Superior temporal gyrus (tissue), 1 donor: ENCODE results near the gene PSRC1.
"Not testable (repeated sequence)": the region's sequence is repeated elsewhere in the genome, so short reads cannot be mapped to it uniquely, and the experiment has no call there.

Experiments used
- DNase-seq: peaks from one replicate; pipeline ENCODE4 v3.0.0-alpha.2; 2016; ENCODE audit errors: extremely low spot score

Gene PSRC1

DNA sequence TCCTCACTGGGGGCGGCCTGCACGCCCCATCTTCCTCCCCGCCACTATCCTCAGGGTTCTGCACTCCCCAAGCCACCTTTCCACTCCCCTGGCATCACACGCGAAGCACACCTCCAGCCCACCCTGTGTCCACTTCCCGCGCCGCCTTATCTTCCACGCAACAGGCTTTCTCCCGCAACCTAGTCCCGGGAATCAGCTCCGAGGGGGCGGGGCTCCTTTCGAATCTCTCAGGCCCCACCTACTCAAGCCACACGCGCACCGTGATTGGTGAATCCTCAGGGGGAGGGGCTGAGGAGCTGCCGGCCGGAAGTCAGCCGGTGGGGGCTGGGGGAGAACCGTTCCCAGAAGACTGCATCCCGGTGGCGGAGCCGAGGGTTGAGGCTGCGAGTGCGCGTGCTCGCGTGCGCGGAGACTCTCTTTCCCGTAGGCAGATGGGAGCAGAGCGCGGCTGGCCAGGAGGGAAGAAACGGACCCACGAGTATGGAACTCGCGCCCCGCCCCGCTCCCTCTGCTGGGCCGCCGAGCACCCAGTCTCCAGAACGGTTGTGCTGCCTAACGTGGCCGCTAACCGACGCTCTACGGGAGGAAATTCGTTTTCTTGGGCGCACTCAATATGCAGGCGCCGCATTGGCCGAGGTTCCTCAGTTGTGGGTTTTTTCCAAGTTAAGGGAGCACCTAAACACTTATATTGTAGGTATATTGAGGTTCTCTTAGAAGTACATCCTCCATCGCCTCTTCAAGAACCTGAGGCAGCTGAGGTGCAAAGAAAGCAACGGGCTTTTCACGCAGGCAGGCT lies at the start of gene PSRC1:
Gene PSRC1 (minus strand): TSS at position 194 of the 796 bp plus-strand sequence.
- DNase-seq: peak; percentile 98

DNA sequence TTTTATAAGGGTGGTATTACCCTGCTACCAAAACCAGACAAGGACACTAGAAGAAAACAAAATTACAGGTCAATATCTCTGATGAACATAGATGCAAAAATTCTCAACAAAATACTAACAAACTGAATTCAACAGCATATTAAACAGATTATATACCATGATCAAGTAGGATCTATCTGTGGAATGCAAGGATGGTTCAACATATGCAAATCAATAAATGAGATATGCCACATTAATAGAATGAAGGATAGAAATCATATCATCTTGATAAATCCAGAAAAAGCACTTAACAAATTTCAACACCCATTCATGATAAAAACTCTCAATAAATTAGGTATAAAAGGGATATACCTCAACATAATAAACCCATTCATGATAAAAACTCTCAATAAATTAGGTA lies 48.2 kb upstream of the PSRC1 start:
- DNase-seq: no peak

DNA sequence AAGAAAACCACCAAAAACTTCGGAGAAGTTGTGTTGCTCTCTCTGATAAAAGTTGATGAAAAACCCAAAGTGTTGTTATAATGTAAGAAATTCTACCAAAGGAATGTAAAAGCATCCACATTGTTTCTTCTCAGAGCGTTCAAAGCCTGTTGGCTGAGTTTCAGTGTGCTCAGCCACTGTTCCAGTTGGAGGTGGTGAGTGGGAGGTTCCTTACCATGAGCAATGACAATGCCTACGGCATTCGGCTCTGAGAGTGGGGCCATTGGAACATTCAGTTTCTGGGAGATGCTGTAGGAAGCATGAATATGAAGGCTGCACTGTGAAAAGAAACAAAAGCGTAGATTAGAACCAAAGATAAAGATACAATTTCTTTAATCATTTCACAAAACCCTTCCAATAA lies 44.3 kb upstream of the PSRC1 start:
- peak; percentile 79 for DNase-seq

DNA sequence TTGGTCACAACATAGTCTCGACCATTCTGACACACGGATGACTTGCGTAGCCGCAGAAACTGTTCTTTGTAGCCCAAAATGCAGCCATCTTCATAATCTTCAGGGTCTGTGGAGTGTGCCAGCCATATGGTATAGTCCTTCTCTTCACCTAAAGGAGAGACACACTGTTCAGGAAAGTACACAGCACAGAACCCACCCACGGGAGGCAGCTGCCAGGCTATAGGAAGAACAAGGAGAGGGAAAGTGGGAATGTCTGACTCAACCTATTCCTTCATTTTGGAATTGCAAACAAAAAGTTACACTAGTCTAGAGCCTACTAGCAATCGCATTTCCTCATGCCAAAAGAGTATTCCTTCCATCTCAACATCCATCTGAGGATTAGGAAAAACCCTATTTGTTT lies 40.0 kb upstream of the PSRC1 start:
- peak; percentile 65 for DNase-seq

DNA sequence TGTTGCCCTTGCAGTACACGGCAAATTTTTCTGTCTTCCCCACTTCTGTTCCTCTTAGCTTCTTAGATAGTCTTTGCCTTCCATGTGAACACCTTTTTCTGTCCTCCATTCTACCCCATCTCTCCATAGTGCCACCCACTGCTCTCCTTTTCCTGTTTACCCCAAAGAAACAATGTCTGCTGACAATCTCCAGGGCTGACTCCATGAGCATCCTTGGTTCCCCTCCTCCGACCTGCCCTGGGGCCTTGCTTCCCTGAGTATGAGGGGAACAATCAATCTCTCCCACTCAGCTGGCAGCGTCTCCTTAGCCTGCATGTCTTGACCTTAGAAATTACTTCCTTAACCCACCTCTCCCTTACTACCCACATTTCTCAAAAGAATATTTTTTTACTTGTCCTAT lies 36.2 kb upstream of the PSRC1 start:
- DNase-seq: no peak

DNA sequence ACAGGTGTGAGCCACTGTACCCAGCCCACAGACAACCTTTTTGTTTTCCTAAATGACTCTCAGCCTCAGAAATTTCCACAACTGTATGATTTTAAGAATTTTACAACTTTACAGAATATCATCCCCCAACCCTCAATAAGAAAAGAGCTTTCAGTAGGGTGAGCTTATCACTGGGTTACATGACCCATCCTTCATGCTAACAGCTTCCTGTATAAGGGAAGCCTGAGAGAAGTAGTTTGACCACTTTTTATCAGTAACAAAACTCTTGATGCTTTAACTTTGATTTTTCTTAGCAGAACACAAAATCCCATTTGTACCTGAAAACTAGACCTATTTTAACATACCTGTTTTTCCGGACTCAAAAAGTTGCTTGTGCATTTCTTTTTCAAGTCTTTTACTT lies 33.6 kb upstream of the PSRC1 start:
- no peak for DNase-seq

DNA sequence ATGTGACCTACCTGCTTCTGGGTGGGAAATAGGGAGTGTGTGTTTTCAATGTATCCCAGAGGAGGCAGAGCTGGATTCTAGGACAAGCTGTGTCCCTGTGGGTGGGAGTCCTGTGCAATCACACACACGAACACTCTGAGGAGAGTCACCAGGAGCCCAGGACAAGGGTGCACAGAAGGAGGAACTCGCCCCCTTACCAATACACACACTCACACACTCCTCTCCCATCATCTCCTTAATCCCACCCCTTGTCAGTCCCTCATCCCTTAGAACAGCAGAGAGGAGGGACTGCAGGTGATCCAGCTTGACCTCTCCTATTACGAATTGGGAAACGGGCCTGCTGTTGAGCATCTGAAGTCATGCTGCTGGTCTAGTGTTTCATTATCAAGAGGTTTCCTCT lies 32.3 kb upstream of the PSRC1 start:
- no peak for DNase-seq

DNA sequence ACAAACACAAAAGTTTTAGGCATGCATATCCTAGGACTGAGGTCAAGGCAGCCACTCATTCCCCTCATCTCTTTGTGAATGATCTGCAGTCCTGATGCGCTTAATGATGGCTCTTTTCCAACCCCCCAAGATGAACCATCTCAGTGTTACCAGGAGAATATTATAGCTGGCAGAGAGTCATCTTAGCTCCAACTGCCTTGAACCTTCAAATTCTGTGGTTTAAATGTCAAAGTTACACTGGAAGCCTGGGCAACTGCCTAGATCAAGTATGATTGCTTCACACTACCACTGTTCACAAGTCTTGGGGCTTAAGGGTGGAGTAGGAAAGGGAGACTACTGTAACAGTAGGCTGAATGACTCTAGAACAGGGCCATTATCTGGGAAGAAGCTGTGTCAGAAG lies 31.9 kb upstream of the PSRC1 start:
- DNase-seq: no peak

DNA sequence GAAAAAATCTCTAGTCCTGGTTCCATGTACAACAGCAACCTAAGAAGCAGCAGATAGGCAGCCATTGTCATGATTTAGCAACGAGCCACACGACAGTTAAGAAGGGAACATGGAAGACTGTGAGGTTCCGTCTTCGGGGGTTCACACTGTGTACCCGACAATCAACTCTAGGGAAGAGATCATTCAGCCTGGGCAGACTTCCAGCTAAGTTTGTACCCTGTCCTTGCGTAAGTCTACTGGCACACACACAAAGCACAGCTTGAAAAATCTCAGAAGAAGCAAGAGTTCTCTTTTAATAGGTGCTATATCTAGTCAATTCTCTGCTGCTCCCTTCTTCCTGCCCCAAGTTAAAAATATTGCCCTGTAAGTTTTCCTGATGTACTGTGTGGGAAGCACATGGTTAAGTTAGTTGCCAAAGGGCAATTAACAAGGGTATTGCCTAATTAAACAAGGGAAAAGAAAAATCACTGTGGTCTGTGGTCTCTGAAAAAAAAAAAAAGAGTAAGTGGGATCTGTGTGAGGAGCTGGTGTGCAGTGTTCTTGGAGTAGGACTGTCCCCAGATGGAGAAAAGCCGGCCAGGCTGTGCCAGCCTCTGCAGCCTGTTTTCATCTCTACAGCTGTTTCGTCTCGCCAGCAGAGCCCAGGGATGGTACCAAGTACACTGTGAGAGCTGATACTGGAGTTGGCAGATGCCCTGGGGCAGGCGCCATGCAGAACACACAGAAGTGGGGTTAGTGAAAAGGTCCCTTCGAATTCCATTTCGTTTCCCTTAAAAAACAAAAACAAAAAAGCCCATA lies 30.2 kb upstream of the PSRC1 start:
- peak; percentile 95 for DNase-seq

DNA sequence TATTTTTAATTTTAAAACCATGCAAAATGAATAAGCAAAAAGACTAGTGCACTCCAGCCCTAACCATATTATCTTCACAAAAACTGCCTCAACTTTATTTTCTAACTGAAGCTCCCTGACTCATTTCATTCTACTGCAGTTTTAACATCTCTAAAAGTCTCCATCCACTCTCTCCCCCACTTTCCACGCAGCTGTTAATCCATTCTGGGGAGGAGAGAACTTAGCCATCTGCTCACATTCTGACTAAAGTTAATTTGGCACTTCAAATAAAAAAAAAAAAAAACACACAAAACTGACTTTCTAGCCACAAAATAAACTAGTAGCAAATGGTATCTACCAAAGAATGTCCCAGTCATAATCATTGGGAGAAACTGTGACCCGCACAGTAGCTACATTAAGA lies 29.3 kb upstream of the PSRC1 start:
- peak; percentile 80 for DNase-seq

DNA sequence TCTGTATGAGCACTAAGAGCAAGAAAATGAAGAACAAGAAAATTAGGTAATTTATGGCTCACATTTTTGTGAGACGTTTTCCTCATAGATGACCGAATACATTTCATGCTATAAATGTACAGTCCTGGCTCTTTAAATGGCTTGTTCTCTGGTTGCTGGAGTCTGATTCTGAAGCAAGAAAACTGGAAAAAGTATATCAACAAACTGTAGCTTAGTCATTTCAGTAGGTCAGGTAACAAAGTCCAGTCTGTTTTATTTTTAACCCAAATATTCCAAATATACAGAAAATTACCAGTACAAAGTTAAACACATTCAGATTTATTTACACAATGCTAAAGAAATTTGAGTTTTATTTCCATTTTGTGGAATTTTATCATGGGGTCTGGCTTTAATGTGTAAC lies 26.4 kb upstream of the PSRC1 start:
- no peak for DNase-seq

DNA sequence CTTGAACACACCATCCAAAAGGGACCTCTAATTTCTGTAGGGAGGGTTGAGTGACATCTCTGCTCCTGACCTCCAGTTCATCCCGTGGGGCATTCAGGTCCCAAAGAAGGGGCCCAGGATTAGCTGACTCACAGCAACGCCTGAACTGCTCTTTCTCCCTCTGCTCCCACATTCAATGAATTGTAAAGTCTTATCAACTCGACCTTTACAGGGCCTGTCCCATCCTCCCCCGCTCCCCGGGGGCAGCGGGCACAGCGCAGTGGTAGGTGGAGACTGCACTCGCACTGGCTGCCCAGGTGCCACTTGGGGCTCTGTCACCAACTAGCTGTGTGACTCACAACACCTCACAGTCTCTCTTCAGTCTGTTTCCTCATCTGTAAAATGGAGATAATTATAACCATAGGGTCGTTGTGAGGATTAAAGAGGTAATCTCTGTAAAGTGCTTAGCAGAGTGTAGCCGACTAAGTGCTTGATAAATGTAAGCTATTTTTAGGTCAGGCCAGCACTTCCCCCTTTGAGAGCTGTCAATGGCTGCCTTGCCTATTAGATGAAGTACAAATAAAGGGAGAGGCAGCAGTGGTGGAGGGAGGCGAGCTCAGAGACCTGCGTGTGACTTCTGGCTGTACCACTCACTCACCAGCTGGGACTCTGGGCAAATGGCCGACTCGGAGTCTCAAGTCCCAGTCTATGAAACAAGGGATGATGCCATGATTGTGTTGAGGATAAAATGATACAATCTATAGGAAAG lies 24.5 kb upstream of the PSRC1 start:
- DNase-seq: peak; percentile 82

DNA sequence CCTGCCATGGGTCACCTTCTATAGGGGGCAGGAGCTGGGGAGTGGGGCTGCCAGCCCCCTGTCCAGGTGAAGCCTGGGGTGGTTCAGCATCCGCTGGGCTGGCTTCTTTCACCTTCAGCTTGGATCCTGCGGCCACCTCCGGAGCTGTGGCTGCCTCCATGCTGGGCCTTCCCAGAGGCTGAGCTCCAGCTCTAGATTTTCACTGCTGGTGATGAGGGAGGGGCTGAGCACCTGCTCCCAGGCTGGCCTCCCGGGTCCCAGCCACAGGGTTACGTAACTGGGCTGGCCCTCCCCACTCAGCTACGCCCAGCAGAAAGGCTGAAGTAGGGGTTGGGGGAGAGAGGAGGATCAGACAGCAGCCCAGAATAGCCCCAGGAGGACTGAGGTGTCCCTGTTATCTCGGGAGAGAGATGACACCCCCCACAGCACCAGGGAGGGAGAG lies 23.9 kb upstream of the PSRC1 start, which contains the start of gene MYBPHL:
Gene MYBPHL (minus strand): TSS at position 180 of the 442 bp plus-strand sequence. CDS start 20 bp downstream, at position 160.
- DNase-seq: no peak

DNA sequence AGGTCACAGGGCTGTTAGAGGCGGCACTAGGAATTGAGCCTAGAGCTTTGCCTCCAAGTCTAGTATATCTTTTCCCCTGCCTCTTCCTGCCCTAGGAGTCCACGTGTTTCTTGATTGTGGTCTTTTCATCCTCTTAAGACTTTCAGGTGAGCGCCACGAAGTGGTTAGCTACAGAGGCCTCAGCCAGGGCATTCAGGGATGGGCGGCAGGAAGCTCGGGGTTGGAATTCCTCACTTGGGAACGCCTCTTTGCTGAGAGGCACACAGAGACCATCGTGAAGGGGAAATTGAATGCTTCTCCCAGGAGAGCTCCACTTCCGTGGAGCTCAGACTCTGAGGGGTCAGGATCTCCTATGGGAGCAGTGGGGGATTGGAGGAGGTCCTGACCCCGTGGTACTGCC lies 23.0 kb upstream of the PSRC1 start:
- DNase-seq: not testable (repeated sequence)

DNA sequence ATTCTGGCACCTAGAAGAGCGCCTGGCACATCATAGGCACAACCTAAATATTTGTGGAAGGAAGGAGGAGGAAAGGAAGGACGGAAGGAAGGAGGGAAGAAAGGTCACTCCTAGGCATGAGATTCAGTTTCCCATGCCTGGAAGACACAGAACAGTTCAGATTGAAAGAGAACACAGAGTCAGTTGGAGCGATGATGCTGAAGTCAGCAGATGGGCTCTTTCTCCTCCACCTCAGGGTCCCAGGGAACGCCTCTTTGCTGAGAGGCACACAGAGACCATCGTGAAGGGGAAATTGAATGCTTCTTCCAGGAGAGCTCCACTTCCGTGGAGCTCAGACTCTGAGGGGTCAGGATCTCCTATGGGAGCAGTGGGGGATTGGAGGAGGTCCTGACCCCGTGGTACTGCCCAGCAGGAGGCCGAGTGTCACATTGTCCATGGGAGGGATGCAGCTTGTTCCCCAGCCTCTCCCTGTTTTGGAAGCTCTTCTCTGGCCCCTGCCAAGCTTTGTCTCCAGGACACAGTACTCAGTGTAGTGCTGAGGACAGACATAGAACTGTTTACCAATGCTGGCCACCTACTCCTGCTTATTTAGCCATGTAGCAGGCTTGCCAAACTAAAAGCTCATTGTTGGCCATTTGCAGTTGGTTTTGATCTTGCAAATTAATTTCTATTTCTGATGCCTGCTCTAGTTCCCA lies 21.4 kb upstream of the PSRC1 start:
- peak; percentile 96 for DNase-seq

DNA sequence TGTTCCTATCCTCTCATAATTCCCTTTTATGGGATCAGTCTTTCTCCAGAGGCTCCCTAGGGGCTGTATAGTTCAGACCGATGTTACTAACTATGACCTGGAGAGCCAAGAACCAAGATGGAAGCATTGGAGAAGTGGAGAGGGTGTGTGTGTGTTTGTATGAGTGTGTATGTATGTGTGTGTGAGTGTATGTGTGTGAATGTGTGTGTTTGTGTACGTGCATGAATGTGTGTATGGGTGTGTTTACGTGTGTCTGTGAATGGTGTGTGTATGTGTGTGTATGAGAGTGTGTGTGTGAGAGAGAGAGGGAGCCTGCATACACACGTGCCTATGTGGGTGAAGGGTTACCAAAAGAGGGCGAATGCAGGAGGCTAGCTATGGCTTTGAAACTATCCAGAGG lies 18.9 kb upstream of the PSRC1 start:
- DNase-seq: no peak

DNA sequence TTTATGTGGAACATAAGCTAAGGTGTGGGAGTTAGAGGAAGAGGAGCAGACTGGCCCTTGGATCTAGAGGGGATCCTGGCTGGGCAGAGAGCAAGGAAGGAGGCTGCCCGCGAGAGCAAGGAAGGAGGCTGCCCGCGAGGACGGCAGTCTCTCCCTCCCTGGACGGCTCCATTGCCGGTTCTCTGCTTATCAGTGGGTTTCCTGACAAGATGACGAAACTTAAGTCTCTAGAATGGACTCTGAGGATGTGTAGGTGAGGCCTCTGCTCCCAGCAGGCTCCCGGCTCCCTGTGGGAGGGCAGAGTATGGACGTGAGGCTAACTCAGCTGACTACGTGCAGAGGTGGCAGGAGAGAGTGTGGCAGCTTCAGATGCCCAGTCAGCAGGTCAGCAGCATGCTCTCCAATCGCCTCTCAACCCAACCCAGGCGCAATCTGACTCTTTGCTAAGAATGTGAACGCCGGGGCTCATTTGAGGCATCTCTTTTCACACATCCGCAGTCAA lies 17.8 kb upstream of the PSRC1 start:
- no peak for DNase-seq

DNA sequence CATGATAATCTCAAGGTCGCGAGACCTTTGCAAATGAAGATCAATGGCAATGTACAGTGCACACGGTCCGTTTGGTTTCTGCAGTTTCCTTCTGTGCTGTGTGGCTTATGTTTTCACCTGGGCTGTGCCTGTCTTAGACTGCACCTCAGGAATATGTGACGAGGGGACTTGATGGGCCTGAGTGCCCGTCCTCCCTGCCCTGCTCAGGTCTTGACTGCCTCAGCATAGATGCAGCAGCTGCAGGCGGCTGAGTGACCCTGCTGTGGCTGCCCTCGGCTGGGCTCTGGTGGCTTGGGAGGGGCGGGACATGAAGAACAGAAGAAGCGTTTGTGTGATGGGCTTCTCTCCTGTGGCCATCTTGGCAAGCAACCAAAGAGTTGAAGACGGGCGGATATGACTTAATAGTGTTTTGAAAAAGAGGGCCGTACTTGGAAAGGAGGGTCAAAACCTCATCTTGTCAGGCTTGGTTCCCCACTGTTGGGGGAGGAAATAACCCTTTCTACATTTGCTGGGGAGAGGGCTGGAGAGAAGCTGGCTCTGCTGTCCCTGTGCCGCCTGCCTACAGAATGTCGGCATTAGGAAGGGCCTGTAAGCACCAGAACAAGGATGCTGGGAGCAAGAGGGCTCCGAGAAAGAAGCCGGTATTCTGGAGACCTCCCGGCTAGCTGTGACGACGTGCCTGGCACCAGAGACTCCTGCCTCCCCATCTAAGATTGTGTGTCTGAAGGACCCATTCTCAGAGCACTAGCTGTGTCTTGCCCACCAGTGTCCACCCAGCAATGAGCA lies 16.8 kb upstream of the PSRC1 start:
- peak; percentile 96 for DNase-seq

DNA sequence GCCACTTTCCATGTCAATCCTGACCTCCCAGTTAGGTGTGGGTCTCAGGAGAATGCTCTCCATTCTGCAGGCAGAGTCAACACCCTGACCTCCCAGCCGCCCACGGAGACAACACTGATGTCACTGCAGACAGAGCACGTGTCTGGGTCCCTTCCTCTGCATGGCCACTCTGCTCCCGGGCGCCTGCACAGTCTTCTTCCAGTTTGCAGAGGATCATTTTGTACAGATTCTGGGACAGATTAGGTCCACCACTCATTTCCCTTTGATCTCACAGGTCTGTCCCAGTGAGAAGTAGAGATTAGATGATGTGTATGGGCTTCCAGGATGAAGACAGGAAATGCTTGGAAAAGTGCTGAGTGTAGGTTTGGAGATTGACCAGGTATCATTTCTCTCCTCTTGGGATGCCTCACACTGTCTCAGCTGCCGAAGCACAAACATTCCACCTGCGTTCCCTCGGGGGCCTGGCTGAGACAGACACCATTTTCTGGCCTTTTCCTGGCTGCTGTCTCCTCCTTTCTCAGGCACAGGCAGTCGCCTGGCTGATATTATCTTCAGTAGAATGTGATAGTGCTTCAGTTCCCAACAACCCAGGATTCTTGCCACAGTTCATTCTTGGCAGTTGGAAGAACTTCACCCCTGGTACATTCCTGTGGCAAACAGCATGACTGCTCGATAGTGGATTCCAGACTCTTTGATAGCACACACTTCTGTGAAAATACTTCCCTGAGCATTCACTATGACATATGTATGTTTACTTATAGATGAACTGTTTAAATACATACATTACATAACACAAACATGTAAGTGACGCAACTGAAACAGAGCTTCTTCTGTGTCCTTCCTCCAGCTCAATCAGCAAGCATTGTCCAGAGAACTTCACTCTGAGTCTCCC lies 16.0 kb upstream of the PSRC1 start:
- peak; percentile 85 for DNase-seq

DNA sequence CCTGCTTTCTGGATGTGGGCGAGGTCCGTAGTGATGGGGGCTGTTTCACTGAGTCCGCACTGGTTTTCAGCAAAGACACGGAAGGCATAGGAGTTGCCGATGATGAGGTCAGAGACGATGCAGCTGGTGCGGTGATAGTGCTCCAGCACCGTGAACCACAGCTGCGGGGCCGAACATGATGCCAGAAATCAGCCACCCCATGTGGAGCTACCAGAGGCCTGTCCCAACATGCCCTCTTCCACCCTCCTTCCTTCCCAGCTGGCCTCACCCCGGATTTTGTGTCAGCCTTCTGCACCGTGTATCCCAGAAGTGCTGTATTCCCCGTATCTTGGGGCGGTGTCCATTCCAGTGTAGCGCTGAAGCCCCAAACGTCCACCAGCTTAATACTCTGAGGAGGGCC lies 13.8 kb upstream of the PSRC1 start:
- DNase-seq: no peak
